ENCODE data around the gene OOSP1. TPM values are rescaled to one million over a fixed set of nuclear protein-coding genes. Genes with fewer than 3 reads are reported as not detected.

The OOSP1 gene
- total and polyA plus RNA-seq, 2 of the 8 experiments (the other 6 are each of a cell fraction or from before 2014, with no cell fraction given) = not detected

DNA sequence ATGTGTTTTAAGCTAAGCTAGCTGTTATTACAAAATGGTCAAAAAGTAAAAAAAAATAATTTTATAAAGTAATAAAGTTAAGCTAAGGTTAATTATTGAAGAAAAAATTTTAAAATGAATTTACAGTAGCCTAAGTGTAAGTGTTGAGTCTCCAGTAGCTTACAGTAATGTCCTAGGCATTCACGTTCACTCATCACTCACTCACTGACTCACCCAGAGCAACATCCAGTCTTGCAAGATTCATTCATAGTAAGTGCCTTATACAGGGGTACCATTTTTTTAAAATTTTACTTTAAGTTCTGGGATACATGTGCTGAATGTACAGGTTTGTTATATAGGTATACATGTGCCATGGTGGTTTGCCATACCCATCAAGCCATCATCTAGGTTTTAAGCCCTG, 67.1 kb downstream of the OOSP1 start (continued):
- TF ChIP-seq TEAD4 (IDR thresholded peaks at IDR 0.05; ENCODE audit: low read depth, low read length) (no peak), TCF12 (IDR thresholded peaks at IDR 0.05; ENCODE audit: low read depth, low read length) (no peak), SAP30 (IDR thresholded peaks at IDR 0.05; ENCODE audit: insufficient read depth, insufficient replicate concordance, low read length) (no peak)

Other genes starting within 250 kb of the OOSP1 start
- not detected in 2 replicates for gene OR10V1, start 224.6 kb upstream of the OOSP1 start, total RNA-seq (2021; fragmentation: NEBNext Ultra II Directional; extraction: Animal tissue kit (Norgen Biotek cat#: 25700))
- gene OR10V1, start 224.6 kb upstream of the OOSP1 start, polyA plus RNA-seq (2011; rRNA removed) = not detected in 2 replicates
- 56.1 and 56.2 TPM in 2 replicates for gene STX3, start 183.1 kb upstream of the OOSP1 start, total RNA-seq (2021; fragmentation: NEBNext Ultra II Directional; extraction: Animal tissue kit (Norgen Biotek cat#: 25700))
- gene STX3, start 183.1 kb upstream of the OOSP1 start, polyA plus RNA-seq (2011; rRNA removed) = 43.0 and 50.5 TPM in 2 replicates
- gene MRPL16, start 127.7 kb upstream of the OOSP1 start, total RNA-seq (2021; fragmentation: NEBNext Ultra II Directional; extraction: Animal tissue kit (Norgen Biotek cat#: 25700)) = 76.8 and 79.8 TPM in 2 replicates
- 69.2 and 72.3 TPM in 2 replicates for gene MRPL16, start 127.7 kb upstream of the OOSP1 start, polyA plus RNA-seq (2011; rRNA removed)
- not detected in 2 replicates for gene CBLIF, start 92.9 kb upstream of the OOSP1 start, total RNA-seq (2021; fragmentation: NEBNext Ultra II Directional; extraction: Animal tissue kit (Norgen Biotek cat#: 25700))
- not detected in 2 replicates for gene CBLIF, start 92.9 kb upstream of the OOSP1 start, polyA plus RNA-seq (2011; rRNA removed)
- not detected in 2 replicates for gene TCN1, start 71.9 kb upstream of the OOSP1 start, total RNA-seq (2021; fragmentation: NEBNext Ultra II Directional; extraction: Animal tissue kit (Norgen Biotek cat#: 25700))
- gene TCN1, start 71.9 kb upstream of the OOSP1 start, polyA plus RNA-seq (2011; rRNA removed) = not detected in 2 replicates
- not detected in 2 replicates for gene OOSP3, start 59.6 kb upstream of the OOSP1 start, total RNA-seq (2021; fragmentation: NEBNext Ultra II Directional; extraction: Animal tissue kit (Norgen Biotek cat#: 25700))
- not detected in 2 replicates for gene OOSP3, start 59.6 kb upstream of the OOSP1 start, polyA plus RNA-seq (2011; rRNA removed)
- not detected in 2 replicates for gene OOSP4A, start 25.6 kb downstream of the OOSP1 start, total RNA-seq (2021; fragmentation: NEBNext Ultra II Directional; extraction: Animal tissue kit (Norgen Biotek cat#: 25700))
- not detected in 2 replicates for gene OOSP4A, start 25.6 kb downstream of the OOSP1 start, polyA plus RNA-seq (2011; rRNA removed)
- not detected in 2 replicates for gene OOSP4B, start 78.7 kb downstream of the OOSP1 start, total RNA-seq (2021; fragmentation: NEBNext Ultra II Directional; extraction: Animal tissue kit (Norgen Biotek cat#: 25700))
- gene OOSP4B, start 78.7 kb downstream of the OOSP1 start, polyA plus RNA-seq (2011; rRNA removed) = not detected in 2 replicates
- gene OOSP2, start 102.0 kb downstream of the OOSP1 start, total RNA-seq (2021; fragmentation: NEBNext Ultra II Directional; extraction: Animal tissue kit (Norgen Biotek cat#: 25700)) = not detected in 2 replicates
- not detected in 2 replicates for gene OOSP2, start 102.0 kb downstream of the OOSP1 start, polyA plus RNA-seq (2011; rRNA removed)
- gene MS4A3, start 118.2 kb downstream of the OOSP1 start, total RNA-seq (2021; fragmentation: NEBNext Ultra II Directional; extraction: Animal tissue kit (Norgen Biotek cat#: 25700)) = not detected in 2 replicates
- not detected in 2 replicates for gene MS4A3, start 118.2 kb downstream of the OOSP1 start, polyA plus RNA-seq (2011; rRNA removed)
- gene MS4A2, start 150.2 kb downstream of the OOSP1 start, total RNA-seq (2021; fragmentation: NEBNext Ultra II Directional; extraction: Animal tissue kit (Norgen Biotek cat#: 25700)) = not detected in 2 replicates
- gene MS4A2, start 150.2 kb downstream of the OOSP1 start, polyA plus RNA-seq (2011; rRNA removed) = not detected in 2 replicates
- not detected in 2 replicates for gene MS4A6A, start 244.7 kb downstream of the OOSP1 start, total RNA-seq (2021; fragmentation: NEBNext Ultra II Directional; extraction: Animal tissue kit (Norgen Biotek cat#: 25700))
- gene MS4A6A, start 244.7 kb downstream of the OOSP1 start, polyA plus RNA-seq (2011; rRNA removed) = not detected in 2 replicates

Measured in H1 (cell line).